Measurements from ENCODE around the gene ABCA12. TPM values are rescaled to one million over a fixed set of nuclear protein-coding genes. Genes with fewer than 3 reads are reported as not detected.

The ABCA12 gene
- polyA plus RNA-seq, 1 of the 3 experiments (the other 2 are of a cell fraction): 0.07 TPM

- H3K79me2 ChIP-seq (ENCODE audit: insufficient read depth): no peaks in the 10 kb centered on the region
- H3K36me3 ChIP-seq (replicated peaks in 1 of 2; ENCODE audit: control insufficient read depth in 1 of 2, insufficient read depth in 2 of 2, low read length in 1 of 2): no peaks in the 10 kb centered on the region
- H4K20me1 ChIP-seq (ENCODE audit: insufficient read depth): no peaks in the 10 kb centered on the region
- H2AFZ ChIP-seq (ENCODE audit: low read depth): no peak overlapping the region
- H3K27ac ChIP-seq (ENCODE audit: low read depth in 2 of 2, low read length in 1 of 2): no peak overlapping the region
- H3K9ac ChIP-seq: no peak overlapping the region
- H3K4me2 ChIP-seq: no peak overlapping the region
- WGBS (ENCODE audit: low lambda C conversion rate): 35% methylated on average over 4 of the region's 4 CpGs
- H3K27me3 ChIP-seq (ENCODE audit: insufficient read depth): no peaks in the 10 kb centered on the region
- CTCF ChIA-PET: interaction anchor here (0.7 to 1.9 kb wide), 3 partner anchors 20 to 537 kb away, joined by 3 to 5 read pairs (median 3); no protein-coding TSS in a partner anchor
- no peak for DNase-seq
- no peaks in the 10 kb centered on the region for H3F3A ChIP-seq (replicated peaks; ENCODE audit: insufficient read depth)
- POLR2A ChIA-PET: no interaction called here
- H3K9me3 ChIP-seq: no peaks in the 10 kb centered on the region
- H3K4me1 ChIP-seq (ENCODE audit: control insufficient read depth in 1 of 2, insufficient read depth in 2 of 2, low read depth in 1 of 2, low read length in 1 of 2): peaks cover 0 to 3% of the 10 kb centered on the region in 2 experiments; a peak in 1 of 4 replicates
- no peak for TF ChIP-seq POLR2AphosphoS5 (IDR thresholded peaks at IDR 0.05; ENCODE audit: low read depth, low read length)
- no peak overlapping the region for H3K4me3 ChIP-seq (ENCODE audit: low read depth in 2 of 2, low read length in 1 of 2)
- no peaks in the 10 kb centered on the region; the same call in 1 of the 2 replicates for H3K9me2 ChIP-seq
Observed at GRCh38 chr2:215003001-215003400, 135.4 kb downstream of the ABCA12 start.

- Histone ChIP-seq H3K4me2 (no peak overlapping the region), H3K27ac (ENCODE audit: low read depth in 2 of 2, low read length in 1 of 2) (no peak overlapping the region), H3K9ac (no peak overlapping the region), H3K27me3 (ENCODE audit: insufficient read depth) (no peaks in the 10 kb centered on the region), H3K4me1 (ENCODE audit: control insufficient read depth in 1 of 2, insufficient read depth in 2 of 2, low read depth in 1 of 2, low read length in 1 of 2) (peaks cover 0 to 3% of the 10 kb centered on the region in 2 experiments; a peak in 1 of 4 replicates), H3K4me3 (ENCODE audit: low read depth in 2 of 2, low read length in 1 of 2) (no peak overlapping the region; a peak in 1 of 4 replicates), H2AFZ (ENCODE audit: low read depth) (no peak overlapping the region), H3K9me2 (no peaks in the 10 kb centered on the region; the same call in 1 of the 2 replicates), H4K20me1 (ENCODE audit: insufficient read depth) (no peaks in the 10 kb centered on the region), H3K79me2 (ENCODE audit: insufficient read depth) (no peaks in the 10 kb centered on the region), H3K36me3 (replicated peaks in 1 of 2; ENCODE audit: control insufficient read depth in 1 of 2, insufficient read depth in 2 of 2, low read length in 1 of 2) (no peaks in the 10 kb centered on the region), H3K9me3 (no peaks in the 10 kb centered on the region), H3F3A (replicated peaks; ENCODE audit: insufficient read depth) (no peaks in the 10 kb centered on the region)
- CTCF ChIA-PET: interaction anchor here (0.8 to 1.9 kb wide), 3 partner anchors 18 to 42 kb away, joined by 3 to 5 read pairs (median 3); no protein-coding TSS in a partner anchor
- TF ChIP-seq CTCF (IDR thresholded peaks at IDR 0.05) (peak; percentile 24; the same call in 1 of the 2 replicates), GATA2 (CRISPR knock-in tag; IDR thresholded peaks at IDR 0.05) (no peak), NRF1 (IDR thresholded peaks at IDR 0.05; ENCODE audit: low read depth, low read length) (no peak), RAD21 (IDR thresholded peaks at IDR 0.05; ENCODE audit: low read length) (peak; percentile 63)
- POLR2A ChIA-PET: no interaction called here
- peak; percentile 9 for DNase-seq
- 48% methylated on average over 5 of the region's 5 CpGs for WGBS (ENCODE audit: low lambda C conversion rate)
Observed at GRCh38 chr2:215002500-215002899, 135.9 kb downstream of the ABCA12 start.

- H3K4me2 ChIP-seq: no peak overlapping the region
- no peaks in the 10 kb centered on the region for H4K20me1 ChIP-seq (ENCODE audit: insufficient read depth)
- ChIA-PET CTCF (no interaction called here), POLR2A (no interaction called here)
- H3K27me3 ChIP-seq (ENCODE audit: insufficient read depth): no peaks in the 10 kb centered on the region
- no peak overlapping the region for H3K9ac ChIP-seq
- DNase-seq: no peak
- H3K27ac ChIP-seq (ENCODE audit: low read depth in 2 of 2, low read length in 1 of 2): no peak overlapping the region
- H3K36me3 ChIP-seq (replicated peaks in 1 of 2; ENCODE audit: control insufficient read depth in 1 of 2, insufficient read depth in 2 of 2, low read length in 1 of 2): no peaks in the 10 kb centered on the region
- TF ChIP-seq MEF2A (IDR thresholded peaks at IDR 0.05; ENCODE audit: borderline replicate concordance, low read depth): no peak
- no peak for TF ChIP-seq EZH2phosphoT487 (IDR thresholded peaks at IDR 0.05; ENCODE audit: borderline replicate concordance, low read depth)
- TF ChIP-seq GABPA (IDR thresholded peaks at IDR 0.05; ENCODE audit: low read depth): no peak
- TF ChIP-seq IRF3 (IDR thresholded peaks at IDR 0.05; ENCODE audit: low read depth, low read length): no peak
- TF ChIP-seq RAD21 (IDR thresholded peaks at IDR 0.05; ENCODE audit: low read length): no peak
- TF ChIP-seq, protein P1, sequence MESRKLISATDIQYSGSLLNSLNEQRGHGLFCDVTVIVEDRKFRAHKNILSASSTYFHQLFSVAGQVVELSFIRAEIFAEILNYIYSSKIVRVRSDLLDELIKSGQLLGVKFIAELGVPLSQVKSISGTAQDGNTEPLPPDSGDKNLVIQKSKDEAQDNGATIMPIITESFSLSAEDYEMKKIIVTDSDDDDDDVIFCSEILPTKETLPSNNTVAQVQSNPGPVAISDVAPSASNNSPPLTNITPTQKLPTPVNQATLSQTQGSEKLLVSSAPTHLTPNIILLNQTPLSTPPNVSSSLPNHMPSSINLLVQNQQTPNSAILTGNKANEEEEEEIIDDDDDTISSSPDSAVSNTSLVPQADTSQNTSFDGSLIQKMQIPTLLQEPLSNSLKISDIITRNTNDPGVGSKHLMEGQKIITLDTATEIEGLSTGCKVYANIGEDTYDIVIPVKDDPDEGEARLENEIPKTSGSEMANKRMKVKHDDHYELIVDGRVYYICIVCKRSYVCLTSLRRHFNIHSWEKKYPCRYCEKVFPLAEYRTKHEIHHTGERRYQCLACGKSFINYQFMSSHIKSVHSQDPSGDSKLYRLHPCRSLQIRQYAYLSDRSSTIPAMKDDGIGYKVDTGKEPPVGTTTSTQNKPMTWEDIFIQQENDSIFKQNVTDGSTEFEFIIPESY (IDR thresholded peaks at IDR 0.05; ENCODE audit: borderline replicate concordance, low read depth): no peak
- H2AFZ ChIP-seq (ENCODE audit: low read depth): no peak overlapping the region
- H3F3A ChIP-seq (replicated peaks; ENCODE audit: insufficient read depth): no peaks in the 10 kb centered on the region
- no peaks in the 10 kb centered on the region for H3K9me3 ChIP-seq
- H3K79me2 ChIP-seq (ENCODE audit: insufficient read depth): no peaks in the 10 kb centered on the region
- peaks cover 0 to 3% of the 10 kb centered on the region in 2 experiments; a peak in 2 of 4 replicates for H3K4me1 ChIP-seq (ENCODE audit: control insufficient read depth in 1 of 2, insufficient read depth in 2 of 2, low read depth in 1 of 2, low read length in 1 of 2)
- WGBS (ENCODE audit: low lambda C conversion rate): 86% methylated on average over 3 of the region's 3 CpGs
- no peaks in the 10 kb centered on the region for H3K9me2 ChIP-seq
- H3K4me3 ChIP-seq (ENCODE audit: low read depth in 2 of 2, low read length in 1 of 2): no peak overlapping the region
Observed at GRCh38 chr2:215000721-215001120, 137.7 kb downstream of the ABCA12 start.
